HEK293T (cell line): ENCODE data around the gene TMEM119.

Experiments
- CTCF ChIA-PET: fragments of 350-600 bp; formaldehyde crosslinking; extraction: SDS; loops from one replicate; lab custom pipeline; 2021; ENCODE audit warnings: antibody characterized with exemption, inconsistent platforms; lab: Yijun Ruan, JAX
- POLR2A ChIA-PET: fragments of 350-600 bp; formaldehyde crosslinking; extraction: SDS; loops from one replicate; lab custom pipeline; 2020; ENCODE audit warnings: antibody characterized with exemption, inconsistent platforms; lab: Yijun Ruan, JAX
- DNase-seq: peaks from one replicate; pipeline ENCODE4 v3.0.0; 2012; ENCODE audit warnings: mixed read lengths; ENCODE audit errors: extremely low spot score
- ARNT ChIP-seq: fragments of 450-650 bp; IDR thresholded peaks from 2 replicates; pipeline ENCODE4 v1.6.1; 2017; ENCODE audit warnings: mild to moderate bottlenecking
- BHLHE40 ChIP-seq: fragments of 450-650 bp; IDR thresholded peaks from 2 replicates; pipeline ENCODE4 v1.6.1; 2016; ENCODE audit warnings: mild to moderate bottlenecking, moderate library complexity, borderline replicate concordance
- CTBP1 ChIP-seq: fragments of 450-650 bp; IDR thresholded peaks from 2 replicates; pipeline ENCODE4 v1.6.1; 2016; ENCODE audit warnings: borderline replicate concordance
- ELF4 ChIP-seq: fragments of 450-650 bp; IDR thresholded peaks from 2 replicates; pipeline ENCODE4 v1.6.1; 2017; ENCODE audit warnings: antibody characterized with exemption
- FOXA1 ChIP-seq: fragments of 450-650 bp; IDR thresholded peaks from 2 replicates; pipeline ENCODE4 v1.6.1; 2016; ENCODE audit warnings: mild to moderate bottlenecking
- FOXK2 ChIP-seq: fragments of 450-650 bp; IDR thresholded peaks from 2 replicates; pipeline ENCODE4 v1.6.1; 2016; ENCODE audit warnings: mild to moderate bottlenecking
- FOXM1 ChIP-seq: fragments of 450-650 bp; IDR thresholded peaks from 2 replicates; pipeline ENCODE4 v1.6.1; 2017; ENCODE audit warnings: mild to moderate bottlenecking, borderline replicate concordance
- HDGF ChIP-seq: fragments of 450-650 bp; IDR thresholded peaks from 2 replicates; pipeline ENCODE4 v1.6.1; 2017; ENCODE audit warnings: antibody characterized with exemption, borderline replicate concordance
- L3MBTL2 ChIP-seq: fragments of 450-650 bp; conservative IDR thresholded peaks from 2 replicates; pipeline ENCODE4 v1.6.1; 2016; ENCODE audit warnings: mild to moderate bottlenecking
- LEF1 ChIP-seq: fragments of 450-650 bp; IDR thresholded peaks from 2 replicates; pipeline ENCODE4 v1.6.1; 2017; ENCODE audit warnings: mild to moderate bottlenecking, borderline replicate concordance
- NFRKB ChIP-seq: fragments of 450-650 bp; IDR thresholded peaks from 2 replicates; pipeline ENCODE4 v1.6.1; 2016; ENCODE audit warnings: mild to moderate bottlenecking, moderate library complexity
- SP1 ChIP-seq: fragments of 450-650 bp; IDR thresholded peaks from 2 replicates; pipeline ENCODE4 v1.6.1; 2017
- SUZ12 ChIP-seq: fragments of 450-650 bp; IDR thresholded peaks from 2 replicates; pipeline ENCODE4 v1.6.1; 2016; ENCODE audit warnings: mild to moderate bottlenecking
- TARDBP ChIP-seq: fragments of 450-650 bp; IDR thresholded peaks from 2 replicates; pipeline ENCODE4 v1.6.1; 2016
- ZNF384 ChIP-seq: fragments of 450-650 bp; IDR thresholded peaks from 2 replicates; pipeline ENCODE4 v1.6.1; 2016
- TF ChIP-seq, protein P1 (sequence below): fragments of 450-650 bp; IDR thresholded peaks from 2 replicates; pipeline ENCODE4 v1.6.1; 2016

Gene TMEM119

DNA sequence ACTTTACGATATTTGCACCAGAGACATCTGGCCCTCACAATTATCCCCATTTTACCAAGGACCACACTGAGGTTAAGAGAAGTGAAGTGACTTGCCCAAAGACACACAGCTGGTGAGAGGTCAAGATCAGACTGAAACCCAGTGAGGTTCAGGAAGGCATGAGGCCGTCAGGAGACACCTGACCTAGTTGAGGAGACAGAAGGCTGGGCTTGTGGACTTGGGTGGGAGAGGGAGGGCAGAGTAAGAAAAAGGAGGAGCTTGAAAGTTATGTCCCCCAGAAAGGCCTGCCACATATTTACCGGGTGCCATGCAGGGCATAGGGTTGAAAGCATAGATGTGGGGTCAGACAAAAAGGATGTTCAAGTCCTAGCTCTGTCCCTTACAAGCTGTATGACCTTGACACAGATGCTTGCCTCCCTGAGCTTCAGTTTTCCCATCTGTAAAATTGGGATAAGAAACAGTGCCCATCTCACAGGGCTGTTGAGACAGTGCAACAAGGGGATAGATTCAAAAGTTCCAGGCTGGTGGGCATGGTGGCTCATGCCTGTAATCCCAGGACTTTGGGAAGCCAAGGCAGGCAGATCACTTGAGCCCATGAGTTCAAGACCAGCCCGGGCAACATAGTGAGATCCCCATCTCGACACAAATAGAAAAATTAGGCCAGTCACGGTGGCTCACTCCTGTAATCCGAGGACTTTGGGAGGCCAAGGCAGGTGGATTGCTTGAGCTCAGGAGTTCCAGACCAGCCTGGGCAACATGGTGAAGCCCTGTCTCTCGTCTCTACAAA, 29.4 kb upstream of the TMEM119 start:
- DNase-seq = no peak
- TF ChIP-seq FOXK2 = no peak
- no peak for TF ChIP-seq BHLHE40
- TF ChIP-seq FOXA1 = no peak
- TF ChIP-seq L3MBTL2 = no peak
- TF ChIP-seq HDGF = no peak
- TF ChIP-seq SUZ12 = no peak
- no peak for TF ChIP-seq ELF4
- TF ChIP-seq LEF1 = no peak
- no peak for TF ChIP-seq FOXM1
- TF ChIP-seq, protein P1, sequence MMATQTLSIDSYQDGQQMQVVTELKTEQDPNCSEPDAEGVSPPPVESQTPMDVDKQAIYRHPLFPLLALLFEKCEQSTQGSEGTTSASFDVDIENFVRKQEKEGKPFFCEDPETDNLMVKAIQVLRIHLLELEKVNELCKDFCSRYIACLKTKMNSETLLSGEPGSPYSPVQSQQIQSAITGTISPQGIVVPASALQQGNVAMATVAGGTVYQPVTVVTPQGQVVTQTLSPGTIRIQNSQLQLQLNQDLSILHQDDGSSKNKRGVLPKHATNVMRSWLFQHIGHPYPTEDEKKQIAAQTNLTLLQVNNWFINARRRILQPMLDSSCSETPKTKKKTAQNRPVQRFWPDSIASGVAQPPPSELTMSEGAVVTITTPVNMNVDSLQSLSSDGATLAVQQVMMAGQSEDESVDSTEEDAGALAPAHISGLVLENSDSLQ = no peak
- no peak for TF ChIP-seq ZNF384
- no peak for TF ChIP-seq TARDBP
- no peak for TF ChIP-seq CTBP1
- TF ChIP-seq SP1 = no peak
- TF ChIP-seq NFRKB = no peak
- TF ChIP-seq ARNT = no peak
- ChIA-PET POLR2A (no interaction called here), CTCF (interaction anchor here (0.7 to 2.9 kb wide), 2 partner anchors 9 to 38 kb away, joined by 3 to 13 read pairs; no protein-coding TSS in a partner anchor)

DNA sequence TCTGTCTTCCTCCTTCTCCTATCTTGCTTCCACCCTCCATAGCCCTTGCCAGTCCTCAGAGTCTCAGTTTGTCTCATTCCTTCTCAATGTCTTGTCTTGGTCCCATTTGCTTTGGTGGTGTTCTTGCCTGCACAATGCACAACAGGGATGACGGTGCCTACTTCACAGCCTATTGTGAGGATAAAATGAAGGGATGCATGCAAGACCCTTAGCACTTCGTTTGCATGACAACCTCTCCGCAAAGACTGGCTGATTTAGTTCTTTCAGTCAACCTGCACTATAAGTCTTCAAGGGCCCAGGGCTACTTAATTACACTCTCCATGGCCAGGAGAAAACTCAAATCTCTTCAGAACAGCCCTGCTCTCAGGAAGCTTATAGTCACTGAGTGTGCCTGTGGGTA, 27.3 kb upstream of the TMEM119 start:
- POLR2A ChIA-PET = no interaction called here
- CTCF ChIA-PET = no interaction called here
- no peak for DNase-seq
- TF ChIP-seq NFRKB = no peak
- TF ChIP-seq ZNF384 = no peak
- TF ChIP-seq TARDBP = no peak
- TF ChIP-seq FOXK2 = no peak
- TF ChIP-seq FOXA1 = no peak
- TF ChIP-seq ELF4 = no peak

DNA sequence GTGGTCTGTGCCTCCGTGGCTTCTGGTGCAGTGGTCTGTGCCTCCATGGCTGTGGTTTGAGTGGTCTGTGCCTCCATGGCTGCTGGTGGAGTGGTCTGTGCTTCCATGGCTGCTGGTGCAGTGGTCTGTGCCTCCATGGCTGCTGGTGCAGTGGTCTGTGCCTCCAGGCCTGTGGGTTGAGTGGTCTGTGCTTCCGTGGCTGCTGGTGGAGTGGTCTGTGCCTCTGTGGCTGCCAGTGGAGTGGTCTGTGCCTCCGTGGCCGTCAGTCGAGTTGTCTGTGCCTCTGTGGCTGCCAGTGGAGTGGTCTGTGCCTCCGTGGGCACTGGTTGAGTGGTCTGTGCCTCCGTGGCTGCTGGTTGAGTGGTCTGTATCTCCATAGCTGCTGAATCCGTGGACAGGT, 25.7 kb upstream of the TMEM119 start:
- no peak for DNase-seq
- CTCF ChIA-PET = no interaction called here
- POLR2A ChIA-PET = no interaction called here
- TF ChIP-seq, protein P1 = no peak

DNA sequence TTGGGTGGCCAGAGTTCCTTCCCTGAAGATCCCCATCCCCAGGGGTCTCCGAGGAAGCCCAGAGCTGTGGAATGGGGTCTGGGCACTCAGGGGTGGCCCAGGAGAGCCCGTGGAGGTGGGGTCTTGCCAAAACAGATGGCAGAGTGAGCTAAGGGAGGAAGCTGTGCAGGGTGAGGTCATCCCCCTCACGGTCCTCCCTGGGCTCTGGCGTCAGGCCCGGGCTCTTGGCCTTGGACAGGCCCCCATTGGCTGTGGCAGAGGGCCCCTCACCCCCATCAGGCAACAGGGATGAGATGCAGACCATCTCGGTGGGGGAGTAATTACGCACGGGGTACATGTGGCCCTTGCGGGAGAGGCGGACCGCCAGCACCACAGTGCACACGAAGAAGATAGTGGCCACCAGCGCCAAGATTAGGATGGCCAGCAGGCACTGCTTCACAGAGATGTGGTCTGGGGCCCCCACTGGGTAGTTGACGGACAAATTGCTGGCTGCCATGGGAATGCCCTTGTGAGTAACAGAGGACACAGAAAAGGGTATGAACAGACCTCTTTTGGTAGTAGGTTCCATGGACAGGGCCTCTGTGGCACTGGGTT, 25.1 kb upstream of the TMEM119 start:
- TF ChIP-seq FOXM1 (no peak), TARDBP (no peak), CTBP1 (no peak), ELF4 (no peak), ARNT (no peak), LEF1 (no peak)
- ChIA-PET POLR2A (no interaction called here), CTCF (no interaction called here)
- DNase-seq = no peak

DNA sequence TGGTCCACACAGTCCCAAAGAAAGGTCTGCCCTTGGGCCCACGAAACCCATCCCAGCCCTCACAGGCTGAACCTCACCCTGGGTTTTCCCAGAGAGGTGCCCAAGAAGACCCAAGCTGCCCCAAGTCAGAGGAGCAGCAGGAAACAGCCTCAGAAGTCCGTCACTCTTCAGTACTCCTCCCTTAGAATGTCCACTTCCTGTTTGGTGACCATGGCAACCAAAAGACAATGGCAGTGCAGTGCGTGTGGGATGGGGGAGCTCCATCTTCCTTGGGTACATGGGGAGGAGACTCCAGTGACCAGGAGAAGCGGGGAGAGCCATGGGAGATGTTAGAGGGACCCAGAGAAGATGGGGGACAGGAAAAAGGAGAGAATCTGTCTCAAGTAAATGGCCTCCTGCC, 24.5 kb upstream of the TMEM119 start:
- TF ChIP-seq FOXK2 = no peak
- POLR2A ChIA-PET = no interaction called here
- CTCF ChIA-PET = no interaction called here
- DNase-seq = no peak

DNA sequence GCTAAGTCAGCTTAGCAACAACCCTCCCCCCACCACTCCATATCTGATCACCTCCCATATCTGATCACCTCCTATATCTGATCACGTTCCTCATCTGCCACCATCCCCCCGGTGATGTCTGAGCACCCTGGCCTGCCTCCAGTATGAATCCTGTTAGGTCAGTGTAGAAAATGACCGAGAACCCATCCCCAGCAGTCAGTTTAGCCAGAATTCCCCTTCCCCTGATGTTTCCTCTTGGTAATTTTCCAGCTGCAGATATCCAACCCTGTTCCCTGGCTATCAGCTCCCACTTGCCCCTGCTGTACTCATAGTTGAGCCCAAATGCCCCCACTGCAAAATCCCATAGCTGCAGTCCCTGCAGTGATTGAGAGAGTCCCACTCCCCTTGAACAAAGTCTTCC, 23.3 kb upstream of the TMEM119 start:
- CTCF ChIA-PET = no interaction called here

More for the DNA sequence above, 23.3 kb upstream of the TMEM119 start:
- POLR2A ChIA-PET = no interaction called here
- TF ChIP-seq, protein P1 = no peak
- TF ChIP-seq HDGF (no peak), LEF1 (no peak), BHLHE40 (no peak), ARNT (no peak), SP1 (no peak), CTBP1 (no peak), SUZ12 (no peak), FOXM1 (no peak), FOXK2 (no peak), NFRKB (no peak), ELF4 (no peak), ZNF384 (no peak), L3MBTL2 (no peak), TARDBP (no peak), FOXA1 (no peak)
- DNase-seq = no peak
